NCI-H345 treated with DMSO at 0.1 percent for 48 hours (cell line): ENCODE measurements around the gene GYG2.
"Not testable (repeated sequence)": the region's sequence is repeated elsewhere in the genome, so short reads cannot be mapped to it uniquely, and the experiment has no call there.

ENCODE experiments used
- DNase-seq: peaks from one replicate; lab custom pipeline; 2025; ENCODE audit not compliant: unreplicated experiment; lab: John Stamatoyannopoulos, UW

Gene GYG2

DNA sequence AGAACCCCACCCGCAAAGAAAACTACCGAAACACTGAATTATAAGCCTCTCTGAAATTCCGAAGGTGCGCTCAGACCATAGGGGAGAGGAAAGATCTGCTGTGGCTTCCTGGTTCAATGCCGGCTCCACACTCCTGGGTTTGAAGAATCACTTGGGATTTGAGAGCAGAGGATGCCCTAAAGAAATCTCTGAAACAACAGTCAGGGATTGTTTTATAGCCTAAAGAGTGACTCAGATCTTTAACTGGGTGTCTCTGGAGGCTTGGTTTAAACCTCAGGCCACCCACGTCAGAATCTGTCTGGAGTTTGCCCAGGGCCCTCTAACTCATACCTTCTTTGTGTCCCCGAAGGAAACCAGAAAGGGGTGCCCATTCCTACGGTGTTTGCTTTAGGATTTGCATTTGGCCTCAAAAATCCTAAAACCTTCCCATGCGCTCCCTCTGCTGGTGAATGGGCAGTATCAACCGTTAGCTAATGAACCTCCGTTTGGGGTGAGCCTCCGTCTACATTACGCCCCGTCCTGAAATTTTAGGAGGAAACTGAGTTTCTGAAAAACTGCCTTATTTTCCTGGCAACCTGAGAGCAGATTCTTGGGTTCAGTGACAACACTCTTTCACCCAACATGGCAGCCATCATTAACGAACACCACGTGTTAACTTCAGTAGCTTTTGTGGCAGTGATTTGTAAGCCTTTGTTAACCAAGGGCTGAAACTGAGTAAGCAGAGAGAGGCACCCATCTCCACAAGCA is 16.4 kb upstream of the GYG2 start:
- DNase-seq = not testable (repeated sequence)

DNA sequence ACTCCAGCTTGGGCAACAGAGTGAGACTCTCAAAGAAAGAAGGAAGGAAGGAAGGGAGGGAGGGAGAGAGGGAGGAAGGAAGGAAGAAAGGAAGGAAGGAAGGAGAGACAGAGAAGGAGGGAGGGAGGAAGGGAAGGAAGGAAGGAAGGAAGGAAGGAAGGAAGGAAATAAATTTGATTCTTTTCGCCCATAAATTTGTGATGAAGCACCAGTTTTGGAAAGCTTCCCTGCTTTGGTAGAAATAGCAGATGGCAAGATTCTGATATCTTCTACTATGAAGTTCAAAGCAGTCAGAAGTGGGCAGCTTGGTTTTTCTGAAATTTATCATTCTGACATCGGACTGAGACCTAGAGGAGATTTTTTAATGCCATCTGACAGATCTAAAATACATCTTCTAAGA is 11.7 kb upstream of the GYG2 start:
- DNase-seq = no peak

DNA sequence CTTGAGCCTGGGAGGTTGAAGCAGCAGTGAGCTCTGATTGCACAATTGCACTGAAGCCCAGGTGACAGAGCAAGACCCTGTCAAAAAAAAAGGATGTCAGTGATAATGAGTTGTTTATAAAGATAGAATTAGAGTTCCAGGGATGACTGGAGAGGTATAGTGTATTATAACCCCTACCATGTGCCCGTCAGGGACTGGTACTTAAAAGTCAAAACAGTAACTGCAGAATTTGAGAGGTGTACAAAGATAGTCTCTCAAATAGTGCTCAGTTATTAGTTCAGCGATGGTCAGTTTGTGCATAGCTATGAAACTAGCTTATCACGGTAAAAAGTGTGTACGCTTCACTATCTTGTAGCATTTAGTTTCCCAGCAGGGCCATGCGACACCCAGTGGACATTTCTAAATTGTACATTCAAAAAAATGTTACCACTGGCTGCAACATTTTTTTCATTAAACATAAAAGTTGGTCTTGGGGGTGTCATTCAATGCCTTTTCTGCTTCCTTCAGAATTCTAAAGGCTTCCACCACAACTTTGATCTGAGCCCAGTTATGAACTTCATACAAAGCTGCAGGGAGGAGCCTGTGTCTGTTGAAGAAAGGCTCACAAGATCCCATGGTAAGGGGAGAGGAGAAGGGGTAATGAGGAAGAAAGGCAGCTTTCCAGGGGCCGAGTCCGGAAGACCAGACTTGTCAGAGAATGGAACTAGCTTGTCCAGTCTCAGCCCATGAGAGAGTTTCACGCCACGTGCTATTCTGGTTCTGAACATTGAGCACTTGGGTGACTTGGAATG is 9.2 kb upstream of the GYG2 start:
- DNase-seq = no peak

DNA sequence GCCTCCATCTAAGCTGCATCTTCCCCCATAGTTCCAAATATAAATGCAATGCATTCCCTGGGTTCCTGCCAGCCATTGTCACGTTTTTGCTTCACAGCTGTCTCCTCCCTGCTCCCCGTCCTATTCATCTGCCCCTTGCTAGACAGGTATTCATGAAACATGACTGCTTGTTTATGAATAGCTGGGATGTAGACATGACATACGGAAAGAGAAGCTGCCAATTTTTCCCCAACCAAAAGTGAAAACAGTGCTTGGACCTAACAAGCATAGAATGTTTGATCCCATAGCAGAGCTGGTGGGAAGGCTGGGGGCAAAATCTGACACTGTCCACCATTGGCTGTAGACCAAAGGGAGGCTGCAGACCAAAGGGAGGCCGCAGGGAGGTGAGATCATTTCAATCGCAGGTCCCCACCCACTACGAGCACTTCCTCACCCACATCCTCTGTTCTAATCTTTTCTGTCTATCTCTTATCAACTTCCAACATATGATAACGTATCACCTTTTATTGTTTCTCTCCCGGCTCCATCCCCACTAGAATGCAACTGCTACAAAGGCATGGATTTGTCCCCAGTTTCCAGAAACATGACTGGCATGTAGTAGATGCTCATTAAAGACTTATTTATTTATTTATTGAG is 8.5 kb upstream of the GYG2 start:
- DNase-seq = no peak

DNA sequence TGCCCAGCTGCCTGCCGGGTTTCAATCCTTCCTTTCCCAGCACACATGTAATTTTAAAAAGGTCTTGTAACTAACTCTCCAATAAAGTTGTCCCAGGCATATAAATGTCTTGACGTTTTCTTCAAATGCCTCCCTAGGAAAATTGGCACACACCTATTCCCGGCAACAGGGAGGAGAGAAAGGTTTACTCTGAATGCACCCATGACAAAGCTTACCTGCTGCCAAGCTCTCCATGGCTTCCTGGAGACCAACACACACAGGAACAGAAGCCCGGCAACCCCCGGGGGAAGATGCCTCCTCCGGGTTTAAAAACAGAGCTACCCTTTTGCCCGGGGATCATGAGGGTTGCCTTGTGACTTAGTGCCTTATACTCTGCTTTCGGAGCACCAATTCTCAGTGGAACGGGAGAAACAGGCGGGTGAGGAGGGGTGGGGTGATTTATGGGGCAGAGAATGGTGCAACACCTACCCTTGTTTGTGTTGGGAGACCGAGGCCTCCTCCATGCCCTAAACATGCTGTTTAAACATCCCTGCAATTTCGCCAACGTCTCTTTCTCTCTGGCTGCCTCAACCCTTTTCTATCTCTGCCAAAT is 4.8 kb upstream of the GYG2 start:
- DNase-seq = no peak

DNA sequence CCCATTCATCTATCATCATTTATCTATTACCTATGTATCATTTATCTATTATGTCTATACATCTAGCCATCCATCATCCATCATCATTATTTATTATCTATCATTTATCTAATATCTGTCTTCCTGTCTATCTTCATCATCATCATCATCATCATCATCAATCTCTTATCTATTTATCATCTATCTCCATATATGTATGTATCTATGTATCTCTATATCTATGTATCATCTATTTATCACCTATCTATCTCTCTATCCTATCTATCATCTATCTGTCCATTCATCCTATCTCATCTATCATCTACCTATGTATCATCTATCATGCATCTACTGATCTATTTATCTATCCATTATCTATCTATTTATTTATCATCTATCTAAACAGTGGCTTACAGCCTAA is 3.8 kb upstream of the GYG2 start:
- DNase-seq = no peak

DNA sequence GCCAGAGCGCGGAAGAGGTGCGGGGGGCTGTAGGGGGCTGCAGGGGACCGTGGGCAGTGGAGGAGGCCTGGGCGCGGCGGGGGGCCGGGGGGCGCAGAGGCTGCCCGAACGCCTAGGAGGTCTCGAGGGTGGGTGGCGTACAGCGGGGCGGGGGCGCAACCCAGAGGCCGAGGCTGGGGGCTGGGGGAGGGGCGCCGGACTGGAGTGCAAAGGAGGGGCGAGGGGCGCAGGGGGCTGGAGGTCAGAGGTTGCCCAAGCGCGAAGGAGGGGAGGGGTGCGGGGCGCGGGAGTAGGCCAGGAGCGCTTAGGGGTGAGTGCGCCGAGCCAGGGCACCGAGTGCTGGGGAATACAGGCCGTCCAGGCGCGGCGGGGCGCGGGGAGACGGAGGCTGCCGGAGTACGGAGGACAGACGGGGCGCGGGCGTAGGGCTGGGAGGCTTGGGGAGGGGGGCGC is 255 bp downstream of the GYG2 start:
- DNase-seq = no peak

DNA sequence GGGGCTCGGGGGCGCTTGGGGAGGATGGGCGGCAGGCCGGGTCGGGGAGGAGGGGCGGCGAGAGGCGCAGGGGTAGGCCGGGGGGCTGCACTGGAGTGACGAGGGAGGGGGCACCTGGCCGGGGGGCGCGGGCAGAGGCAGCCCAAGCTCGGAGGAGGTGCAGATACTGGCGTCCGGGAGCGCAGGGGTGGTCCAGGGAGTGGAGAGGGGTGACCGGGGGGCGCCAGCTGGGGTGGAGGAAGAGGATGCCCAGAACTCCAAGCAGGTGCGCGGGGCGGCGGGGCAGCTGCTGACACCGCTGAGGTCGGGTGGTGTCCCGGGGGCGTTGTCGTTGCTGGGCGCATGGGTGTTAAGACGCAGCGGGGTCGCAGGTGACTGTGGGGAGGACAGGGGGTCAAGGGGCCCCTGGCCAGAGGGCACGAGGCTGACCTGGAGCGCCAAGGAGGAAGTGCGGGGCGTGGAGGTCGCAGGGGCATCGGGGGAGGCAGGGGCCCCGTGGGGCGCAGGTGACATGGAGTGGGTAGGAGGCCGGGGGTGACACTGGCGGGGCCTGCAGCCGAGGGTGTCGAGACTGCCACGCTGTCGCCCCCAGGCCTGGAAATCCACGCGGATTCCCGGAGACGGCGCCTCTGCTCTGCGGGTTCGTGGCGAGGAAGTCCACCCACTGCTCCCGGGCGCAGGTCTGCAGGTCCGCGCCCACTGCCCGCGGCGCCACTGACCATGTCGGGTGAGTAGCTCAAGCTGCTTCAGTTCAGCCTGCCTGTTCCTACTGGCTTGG is 928 bp downstream of the GYG2 start:
- DNase-seq = no peak

DNA sequence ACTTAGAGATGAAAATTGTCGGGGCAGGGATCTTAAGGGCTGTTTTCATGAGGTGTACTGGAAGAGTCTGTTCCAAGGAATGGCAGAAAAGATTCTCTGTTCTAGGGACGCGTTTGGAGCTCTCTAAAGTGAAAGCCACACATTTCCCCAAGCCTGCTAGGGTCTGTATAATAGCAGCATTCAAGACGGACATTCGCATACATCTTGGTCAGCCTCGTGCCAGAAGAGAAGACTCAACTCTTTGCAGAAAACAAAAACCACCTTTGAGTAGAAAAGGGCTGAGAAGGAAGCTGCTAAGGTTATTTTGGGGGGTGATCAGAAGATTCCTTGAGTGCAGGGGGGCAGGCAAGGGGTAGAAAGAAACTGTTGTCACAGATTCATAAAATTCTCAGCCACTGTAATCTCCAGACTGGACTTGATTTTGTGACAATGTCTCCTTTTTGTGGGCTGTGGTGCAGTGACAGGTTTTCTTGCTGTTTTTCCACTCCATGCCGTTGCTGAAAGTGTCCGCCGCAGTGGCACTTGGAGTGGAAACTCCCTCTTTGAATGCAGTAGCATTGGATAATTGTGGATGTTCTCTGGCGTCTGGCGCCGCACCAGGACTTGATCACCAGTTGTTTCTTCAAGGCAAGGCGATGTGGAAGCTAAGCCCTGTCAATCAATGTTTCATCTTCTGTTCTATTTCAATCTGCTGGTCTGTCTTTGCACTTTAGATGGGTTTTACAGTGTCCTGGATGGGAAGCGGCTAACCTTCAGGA is 2.9 kb downstream of the GYG2 start:
- DNase-seq = no peak

DNA sequence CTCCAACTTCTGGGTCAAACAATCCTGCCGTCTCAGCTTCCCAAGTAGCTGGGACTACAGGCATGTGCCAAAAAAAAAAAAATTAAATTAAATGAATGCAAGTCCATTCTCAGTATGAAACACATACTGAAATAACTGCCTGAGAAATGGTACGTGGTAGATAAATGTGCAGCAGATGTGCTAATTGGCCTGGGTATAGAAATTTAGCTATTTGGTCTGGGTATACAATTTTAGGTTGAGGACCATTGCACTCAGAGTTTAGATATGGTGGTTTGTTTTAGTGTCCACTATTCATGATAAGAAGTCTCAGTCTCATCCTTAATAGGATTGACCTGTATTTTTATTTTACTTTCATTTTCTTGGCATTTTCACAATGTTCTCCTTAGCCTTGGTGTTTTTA is 9.2 kb downstream of the GYG2 start:
- DNase-seq = no peak

DNA sequence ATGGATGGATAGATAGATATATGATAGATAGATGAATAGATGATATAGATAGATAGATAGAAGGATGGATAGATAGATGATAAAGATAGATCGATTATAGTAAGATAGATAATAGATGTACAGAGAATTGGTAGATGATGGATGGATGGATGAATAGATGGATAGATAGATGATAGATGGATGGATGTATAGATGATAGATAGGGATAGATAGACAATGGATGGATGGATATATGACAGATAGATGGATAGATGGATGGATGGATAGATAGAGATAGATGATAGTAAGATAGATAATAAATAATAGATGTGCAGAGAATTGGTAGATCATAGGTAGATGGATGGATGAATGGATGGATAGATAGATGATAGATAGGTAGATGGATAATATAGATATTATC is 12.2 kb downstream of the GYG2 start:
- no peak for DNase-seq

DNA sequence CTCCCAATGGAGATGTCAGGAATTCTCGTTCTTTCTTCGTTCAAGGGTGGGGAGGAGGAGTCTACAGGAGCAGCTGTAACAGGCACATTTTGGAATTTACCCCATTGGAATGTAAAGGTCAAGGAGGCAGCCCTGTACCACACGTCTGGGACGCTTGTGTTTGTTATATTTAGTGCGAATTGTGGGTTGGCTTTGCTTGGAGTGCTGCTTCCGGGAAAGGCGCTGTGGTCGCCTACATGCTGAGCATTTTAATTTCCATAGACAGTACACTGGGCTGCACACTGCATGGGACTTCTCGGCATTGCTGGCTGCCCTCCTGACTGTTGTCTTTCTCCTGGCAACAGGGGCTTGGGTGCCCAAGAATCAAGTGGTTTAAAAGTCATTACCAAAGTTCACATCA is 12.8 kb downstream of the GYG2 start:
- DNase-seq = no peak

DNA sequence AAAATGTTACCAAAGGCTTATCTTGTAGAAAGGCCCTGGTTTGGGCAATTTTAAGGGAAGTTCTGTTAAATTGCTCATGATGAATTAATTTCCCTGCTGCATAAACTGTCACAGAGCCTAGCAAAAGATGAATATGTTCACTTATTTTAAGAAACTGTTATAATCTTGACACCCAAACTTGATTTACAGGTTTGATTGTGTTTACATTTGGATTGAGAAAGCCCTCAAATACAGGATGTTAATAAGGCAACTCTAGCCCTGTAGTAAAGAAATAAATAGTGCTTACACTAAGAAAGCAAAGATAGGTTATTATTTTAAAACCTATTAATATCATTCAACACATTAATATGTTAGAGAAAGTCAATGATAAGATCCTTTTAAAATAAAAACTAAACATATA is 18.3 kb downstream of the GYG2 start:
- no peak for DNase-seq

DNA sequence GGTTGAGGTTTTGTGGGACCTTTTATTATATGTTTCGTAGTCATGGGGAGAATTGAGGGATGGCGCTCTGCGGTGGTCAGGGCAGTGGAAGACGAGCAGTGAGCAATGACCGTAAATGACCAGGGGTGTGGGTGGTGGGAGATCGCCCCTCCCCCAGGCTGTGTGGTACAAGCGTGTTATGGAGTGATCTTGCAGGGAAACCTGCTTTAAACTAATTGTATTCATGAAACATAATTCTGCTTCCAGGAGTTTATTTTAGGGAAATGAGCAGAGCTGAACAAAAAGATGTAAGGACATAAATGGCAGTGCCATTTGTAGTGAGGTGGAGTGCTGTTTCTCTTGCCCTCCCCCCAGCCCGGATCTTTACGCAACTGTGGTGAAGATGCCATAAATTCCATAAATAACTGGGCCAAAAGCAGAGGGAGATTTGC is 20.2 kb downstream of the GYG2 start:
- DNase-seq = no peak

DNA sequence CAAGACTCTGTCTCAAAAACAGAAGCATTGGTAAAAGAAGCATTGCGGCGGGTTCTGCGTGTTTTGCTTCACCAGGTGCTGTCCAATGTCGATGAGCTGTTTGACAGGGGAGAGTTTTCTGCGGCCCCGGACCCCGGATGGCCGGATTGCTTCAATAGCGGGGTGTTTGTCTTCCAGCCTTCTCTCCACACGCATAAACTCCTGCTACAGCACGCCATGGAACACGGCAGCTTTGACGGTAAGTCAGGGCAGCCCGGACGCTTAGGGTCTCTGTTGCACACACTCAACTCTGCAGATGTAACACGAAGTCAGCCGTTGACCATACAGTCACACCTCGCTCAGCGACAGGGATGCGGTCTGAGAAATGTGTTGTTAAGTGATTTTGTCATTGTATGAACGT is 26.2 kb downstream of the GYG2 start:
- DNase-seq = no peak

DNA sequence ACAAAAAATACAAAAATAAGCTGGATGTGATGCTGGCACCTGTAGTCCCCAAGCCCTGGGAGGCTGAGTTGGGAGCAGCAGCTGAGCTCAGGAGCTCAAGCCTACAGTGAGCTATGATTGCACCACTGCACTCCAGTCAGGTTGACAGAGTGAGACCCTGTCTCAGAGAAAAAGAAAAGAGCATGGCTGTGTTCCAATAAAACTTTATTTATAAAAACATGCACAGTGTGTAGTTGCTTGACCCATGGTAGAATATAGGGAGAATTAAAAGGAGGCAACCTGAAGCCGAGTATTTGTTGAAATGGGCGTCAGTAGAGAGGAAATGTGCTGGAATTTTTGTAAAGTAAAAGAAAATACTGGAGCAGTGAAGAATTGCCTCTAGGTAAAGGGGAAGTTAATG is 27.0 kb downstream of the GYG2 start:
- DNase-seq = no peak

DNA sequence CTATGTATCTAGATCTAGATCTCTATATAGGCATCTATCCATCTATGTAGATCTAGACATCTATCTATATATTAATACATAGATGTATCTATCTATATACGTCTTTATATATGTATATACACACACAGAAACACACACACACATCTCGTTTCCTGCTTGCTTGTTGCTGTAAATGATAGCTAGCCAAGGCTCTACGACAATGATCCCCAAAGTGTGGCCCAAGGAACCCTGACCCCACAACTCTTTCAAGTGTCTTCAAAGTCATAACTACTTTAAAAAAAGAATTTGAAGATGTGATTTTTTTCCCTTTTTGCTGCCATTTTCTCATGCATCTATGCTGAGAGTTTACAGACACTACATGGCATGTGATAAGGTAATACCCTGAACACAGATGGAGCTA is 28.8 kb downstream of the GYG2 start:
- no peak for DNase-seq

DNA sequence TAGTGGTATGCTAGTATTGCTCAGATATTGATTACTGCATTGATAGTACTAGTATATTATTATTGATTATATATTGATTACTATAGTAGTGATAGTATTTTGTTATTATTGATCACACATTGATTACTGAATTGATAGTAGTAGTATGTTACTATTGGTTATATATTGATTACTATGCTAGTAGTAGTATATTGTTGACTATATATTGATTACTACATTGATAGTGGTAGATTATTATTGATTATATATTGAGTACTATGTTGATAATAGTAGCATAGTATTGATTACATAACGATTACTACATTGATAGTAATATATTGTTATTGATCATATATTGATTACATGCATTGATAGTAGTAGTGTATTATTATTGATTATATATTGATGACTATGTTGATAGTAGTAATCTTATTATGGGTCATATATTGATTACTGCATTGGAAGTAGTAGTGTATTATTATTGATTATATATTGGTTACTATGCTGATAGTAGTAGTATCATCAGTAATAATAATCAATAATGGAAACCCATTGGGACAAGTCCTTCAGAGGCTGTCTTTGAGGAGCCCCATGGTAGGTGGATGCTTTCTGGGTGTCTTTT is 30.6 kb downstream of the GYG2 start:
- DNase-seq = no peak

DNA sequence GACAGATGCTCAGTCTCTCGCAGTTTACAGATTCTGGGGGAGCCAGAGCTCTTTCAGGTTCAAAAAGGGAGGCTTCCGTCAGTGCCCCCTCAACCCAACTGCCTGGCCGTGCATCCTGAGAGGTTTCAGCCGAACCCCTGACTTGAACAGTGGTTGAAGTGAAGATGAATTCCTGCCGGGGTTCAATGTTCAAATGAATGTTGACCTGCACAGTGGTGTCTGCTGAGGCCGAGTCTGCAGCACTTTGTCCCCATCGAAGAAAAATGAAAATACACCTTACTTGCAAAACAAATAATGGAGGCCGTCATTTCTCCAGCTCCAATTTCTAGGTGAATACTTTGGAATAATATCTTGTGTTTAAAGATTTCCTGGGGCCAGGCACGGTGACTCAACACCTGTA is 33.7 kb downstream of the GYG2 start:
- DNase-seq = no peak

DNA sequence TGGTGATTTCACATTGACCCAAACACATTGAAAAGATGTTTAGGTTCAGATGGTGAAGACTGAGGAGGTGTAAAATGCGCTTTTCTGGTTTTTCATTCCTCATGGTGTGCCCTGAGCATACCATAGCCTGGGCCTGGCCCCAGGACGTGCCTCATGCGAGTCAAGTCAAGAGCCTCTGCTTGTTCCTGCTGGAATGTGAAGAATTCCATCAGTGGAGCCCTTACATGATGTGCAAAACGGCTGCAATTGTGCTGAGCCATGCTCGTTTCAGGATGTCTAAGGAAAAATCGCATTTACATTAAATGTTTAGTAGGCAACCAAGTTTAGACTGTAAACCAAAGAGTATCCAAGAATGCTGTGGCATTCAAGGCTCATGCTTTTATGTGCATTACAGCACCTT is 34.9 kb downstream of the GYG2 start:
- DNase-seq = no peak
